HuH-7.5 (cell line): Measurements from ENCODE around the gene MYPN.
"Not testable (repeated sequence)": the region's sequence is repeated elsewhere in the genome, so short reads cannot be mapped to it uniquely, and the experiment has no call there.

Source experiments
- DNase-seq: peaks from one replicate; pipeline ENCODE4 v3.0.0; 2011; ENCODE audit warnings: low spot score

The MYPN gene

DNA sequence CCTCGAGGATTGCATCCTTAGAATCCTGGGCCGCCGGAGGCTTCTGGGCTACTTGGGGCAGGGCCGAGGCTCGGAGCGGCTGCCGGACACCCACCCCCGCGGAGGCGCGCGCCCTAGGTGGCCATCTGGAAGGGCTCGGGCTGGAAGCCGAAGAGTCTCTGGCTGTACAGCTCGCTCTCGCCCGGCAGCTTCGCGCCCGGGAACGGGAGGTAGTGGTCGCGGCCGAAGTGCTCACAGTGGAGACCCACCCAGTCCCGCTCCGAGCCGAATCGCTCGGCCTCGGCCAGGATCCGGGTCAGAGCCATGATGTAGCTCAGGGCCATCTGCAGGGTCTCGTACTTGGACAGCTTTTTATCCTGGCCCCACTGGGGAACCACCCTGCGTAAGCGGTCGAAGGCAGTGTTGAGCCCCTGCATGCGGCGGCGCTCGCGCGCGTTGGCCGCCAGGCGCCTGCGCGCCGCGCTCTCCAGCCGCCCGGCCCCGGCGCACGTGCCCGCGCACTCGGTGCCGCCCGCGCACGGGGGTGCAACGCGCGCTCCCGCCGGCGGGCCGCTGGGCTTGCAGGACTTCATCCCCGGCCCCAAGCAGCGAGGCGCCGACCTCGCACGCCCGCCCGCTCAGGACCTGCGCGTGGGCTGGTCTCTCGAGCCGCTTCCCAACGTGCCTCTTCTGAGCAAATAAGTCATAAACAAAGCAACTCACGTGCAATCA lies 122.0 kb downstream of the MYPN start:
- DNase-seq: peak; percentile 87

DNA sequence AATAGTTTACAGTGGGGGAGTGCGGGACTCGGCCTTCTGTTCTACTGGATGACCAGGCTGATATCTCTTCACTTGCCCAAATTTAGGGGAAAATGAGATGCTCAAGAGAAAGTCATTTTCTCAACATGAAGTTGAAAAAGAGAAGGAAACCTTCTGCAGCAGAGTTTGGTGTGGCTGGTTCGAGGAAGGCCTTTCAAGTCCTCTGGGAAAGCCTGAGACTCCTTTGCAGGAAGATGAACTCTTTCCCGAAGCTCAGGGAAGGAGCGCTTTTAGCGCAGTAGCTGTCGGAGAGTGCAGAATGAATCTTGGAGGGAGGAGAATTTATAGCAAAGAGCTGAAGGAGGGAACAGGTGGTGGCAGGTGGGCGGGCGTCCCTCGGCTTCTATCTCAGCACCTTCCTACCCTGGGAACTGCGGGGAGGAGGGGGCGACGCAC lies 122.5 kb downstream of the MYPN start, which contains the start of gene ATOH7:
TSS of gene ATOH7 (minus strand) at position 297 of the 435 bp plus-strand sequence. CDS start 436 bp downstream, outside the sequence.
- DNase-seq: no peak

DNA sequence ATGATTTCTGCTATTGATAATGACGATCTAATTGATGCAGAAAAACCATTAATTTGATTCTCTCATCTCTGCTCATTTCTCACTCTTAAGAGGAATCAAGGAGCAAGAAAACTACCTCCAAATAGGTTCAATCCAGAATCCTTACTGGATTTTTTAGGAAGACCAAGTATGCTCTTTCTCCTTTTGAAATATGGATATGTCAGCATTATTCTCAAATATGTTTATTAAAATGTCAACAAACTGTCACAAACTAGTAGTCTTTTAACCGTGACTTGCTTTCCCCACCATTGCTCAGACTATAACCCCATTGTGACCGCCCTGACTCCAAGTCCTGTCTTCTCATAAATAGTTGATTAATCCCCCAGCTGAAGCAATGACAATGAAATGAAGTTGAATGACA lies 123.8 kb downstream of the MYPN start:
- no peak for DNase-seq

DNA sequence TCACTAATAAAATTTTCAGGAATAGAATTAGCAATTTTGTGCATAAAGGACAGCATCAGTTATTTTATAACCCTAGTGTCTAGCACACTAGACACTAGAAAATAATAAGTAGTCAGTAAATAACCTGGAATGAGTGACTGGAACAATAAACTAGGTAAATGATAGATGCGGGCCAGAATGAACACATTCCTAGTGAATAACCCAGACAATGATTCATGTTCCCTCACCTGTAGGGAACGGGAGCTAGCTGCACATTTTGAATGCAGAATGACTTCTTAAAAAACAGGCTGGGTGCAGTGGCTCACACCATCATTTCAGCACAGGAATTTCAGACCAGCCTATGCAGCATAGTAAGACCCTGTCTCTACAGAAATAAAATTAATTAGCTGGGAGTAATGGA lies 125.8 kb downstream of the MYPN start:
- DNase-seq: no peak

DNA sequence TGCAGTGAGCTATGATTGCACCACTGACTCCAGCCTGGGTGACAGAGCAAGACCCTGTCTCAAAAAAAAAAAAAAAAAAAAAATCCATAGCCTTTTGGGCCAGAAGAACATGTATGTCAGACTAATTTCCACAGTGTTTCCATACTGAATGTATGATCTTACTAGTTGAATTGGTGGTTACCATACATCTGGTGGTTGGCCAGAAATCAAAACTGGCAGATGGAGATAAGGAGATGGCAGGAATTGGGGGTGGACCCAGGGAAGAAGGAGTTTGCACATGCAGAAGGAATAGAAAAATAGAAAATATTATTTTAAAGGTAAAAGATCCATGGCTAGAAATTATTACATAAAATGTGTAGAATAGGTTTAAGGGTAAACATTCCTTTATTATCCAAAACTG lies 126.3 kb downstream of the MYPN start:
- no peak for DNase-seq

DNA sequence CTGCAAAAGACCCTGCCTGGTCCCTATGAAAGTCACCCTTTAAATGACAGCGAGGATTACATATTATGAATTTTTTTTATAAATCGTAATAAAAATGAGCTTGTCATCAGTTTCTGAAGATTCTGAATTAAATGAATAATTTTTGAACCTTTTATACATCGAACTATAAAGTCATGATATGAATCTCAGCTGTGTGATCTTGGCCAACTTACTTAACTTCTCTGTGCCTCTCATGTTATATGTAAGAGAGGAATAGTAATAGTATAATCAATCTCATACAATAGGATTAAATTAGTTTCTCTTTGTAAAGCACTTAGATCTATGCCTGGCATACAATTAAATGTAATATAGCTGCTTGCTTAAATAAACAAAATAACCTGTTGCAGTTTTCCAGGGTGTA lies 127.9 kb downstream of the MYPN start:
- no peak for DNase-seq

DNA sequence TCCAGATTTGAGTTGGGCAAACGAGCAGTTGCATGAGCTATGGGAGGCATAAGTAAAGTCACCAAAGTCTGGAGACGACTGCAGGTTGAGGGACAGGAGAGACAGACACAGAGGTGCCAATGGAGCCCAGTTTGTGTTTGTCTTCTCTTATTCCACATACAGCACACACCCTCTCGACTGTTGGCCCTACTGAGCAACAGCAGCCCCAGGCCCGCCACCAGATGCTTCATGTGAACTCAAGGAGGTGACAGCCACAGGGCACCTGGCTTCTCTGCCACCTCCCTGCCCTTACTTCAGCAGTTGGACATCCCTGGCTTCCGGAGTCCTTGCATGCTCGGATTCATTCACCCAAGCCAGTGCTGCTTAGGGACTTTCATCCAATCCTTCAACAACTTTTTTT lies 129.1 kb downstream of the MYPN start:
- no peak for DNase-seq

DNA sequence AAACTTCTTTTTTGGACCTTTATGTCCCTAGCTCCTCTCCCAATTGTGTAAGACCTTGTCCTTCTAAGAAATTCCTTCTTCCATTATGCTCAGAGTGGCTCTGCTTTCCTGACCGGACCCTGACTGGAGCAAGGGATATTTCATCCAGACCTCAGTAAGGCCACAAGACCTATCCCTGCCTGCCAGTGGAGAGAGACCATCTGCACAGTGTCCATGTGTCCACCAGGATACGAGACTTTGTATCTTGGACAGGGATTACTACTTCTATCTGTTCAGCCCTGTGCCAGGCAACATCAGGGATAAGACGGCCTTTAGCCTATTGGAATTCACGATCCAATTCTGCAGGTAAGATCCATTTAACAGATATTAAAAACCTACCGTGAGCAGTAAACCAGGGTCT lies 129.8 kb downstream of the MYPN start:
- DNase-seq: no peak

DNA sequence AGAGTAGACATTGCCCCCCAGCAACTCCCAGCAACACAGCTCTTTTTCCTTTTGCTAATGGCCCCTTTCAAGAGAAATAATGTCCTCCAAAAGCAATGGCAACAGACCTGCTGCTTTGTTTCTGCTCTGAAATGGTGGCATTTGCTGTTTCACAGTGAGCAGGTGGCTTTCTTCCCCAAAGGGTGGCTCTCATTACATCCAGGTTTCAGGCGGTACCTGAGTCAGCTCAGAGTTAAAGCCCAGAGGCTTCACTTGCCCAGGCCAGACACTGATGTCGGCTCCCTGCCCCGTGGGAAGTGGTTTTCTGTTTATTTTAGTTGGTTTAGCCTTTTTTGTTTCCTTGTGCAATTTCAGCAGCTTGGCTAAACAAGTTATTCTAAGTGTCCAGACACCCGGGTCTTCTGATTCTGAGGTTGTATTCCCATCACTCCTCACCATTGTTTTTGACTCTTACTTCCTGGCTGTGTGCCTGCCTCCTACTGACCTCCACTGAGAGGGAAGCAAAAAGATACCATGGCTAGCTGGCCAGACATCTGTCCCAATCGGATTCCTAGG lies 130.4 kb downstream of the MYPN start:
- DNase-seq: no peak

DNA sequence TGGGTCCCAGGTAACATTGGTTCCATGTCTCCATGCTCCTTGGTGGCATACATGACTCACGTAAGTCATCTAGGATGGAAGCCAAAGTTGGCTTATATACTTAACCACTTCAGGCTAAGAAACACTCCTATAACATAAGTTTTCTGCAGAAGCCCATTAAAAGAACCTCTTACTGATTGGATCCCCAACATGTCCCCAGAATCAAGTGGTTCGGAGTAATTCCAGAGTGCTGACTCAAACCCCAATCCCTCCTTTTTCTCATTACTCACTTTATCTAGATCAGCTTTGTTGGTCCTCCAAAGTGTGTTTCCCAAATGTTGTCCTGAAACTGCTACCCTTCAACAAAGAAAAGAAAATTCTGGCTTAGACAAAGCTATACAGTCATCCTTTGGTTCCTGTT lies 132.8 kb downstream of the MYPN start:
- DNase-seq: no peak

DNA sequence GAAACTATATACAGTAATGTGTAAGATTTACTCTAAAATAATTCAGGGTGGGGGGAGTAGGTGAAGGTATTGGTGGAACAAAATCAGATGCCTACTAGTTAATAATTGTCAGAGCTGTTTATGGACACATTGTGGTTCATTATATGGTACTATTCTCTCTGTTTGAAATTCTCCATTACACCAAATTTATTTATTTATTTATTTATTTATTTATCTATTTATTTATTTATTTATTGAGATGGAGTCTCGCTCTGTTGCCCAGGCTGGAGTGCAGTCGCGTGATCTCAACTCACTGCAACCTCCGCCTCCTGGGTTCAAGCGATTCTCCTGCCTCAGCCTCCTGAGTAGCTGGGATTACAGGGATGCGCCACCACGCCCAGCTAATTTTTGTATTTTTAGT lies 137.1 kb downstream of the MYPN start:
- DNase-seq: not testable (repeated sequence)

DNA sequence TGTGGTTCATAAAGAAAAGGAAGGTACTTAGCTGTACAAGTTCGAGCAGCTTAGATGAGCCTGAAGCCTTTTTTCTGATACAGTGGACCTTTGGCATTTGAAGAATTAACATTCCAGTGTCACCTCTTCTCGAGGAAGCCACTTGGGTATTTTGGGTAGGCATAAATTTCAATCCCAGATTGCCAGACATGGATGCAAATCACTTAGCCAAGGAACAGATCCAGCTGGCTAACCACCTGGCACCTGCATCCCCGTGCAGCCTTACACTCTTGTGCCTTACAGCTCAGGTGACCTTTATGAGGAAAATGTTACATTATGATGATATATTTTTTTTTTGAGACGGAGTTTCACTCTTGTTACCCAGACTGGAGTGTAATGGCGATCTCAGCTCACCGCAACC lies 138.6 kb downstream of the MYPN start:
- no peak for DNase-seq

DNA sequence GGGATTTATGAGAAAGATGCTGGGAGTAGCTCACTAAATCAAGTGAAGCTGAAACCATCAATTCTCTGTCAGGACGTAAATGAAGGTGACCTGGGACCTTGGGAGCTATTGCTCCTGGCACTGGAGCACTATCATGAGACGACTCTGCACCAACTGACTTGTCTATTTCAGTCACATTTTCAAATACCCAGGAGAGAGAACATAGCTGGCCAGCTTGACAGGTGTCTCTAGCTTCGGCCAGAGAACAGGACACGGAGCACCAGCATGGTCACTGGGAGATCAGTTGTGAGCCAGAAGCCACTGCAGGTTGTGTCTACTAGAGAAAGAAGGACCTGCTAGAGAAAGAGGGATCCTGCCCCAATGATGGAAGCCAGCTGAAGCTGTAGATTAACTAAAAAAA lies 140.0 kb downstream of the MYPN start:
- no peak for DNase-seq

DNA sequence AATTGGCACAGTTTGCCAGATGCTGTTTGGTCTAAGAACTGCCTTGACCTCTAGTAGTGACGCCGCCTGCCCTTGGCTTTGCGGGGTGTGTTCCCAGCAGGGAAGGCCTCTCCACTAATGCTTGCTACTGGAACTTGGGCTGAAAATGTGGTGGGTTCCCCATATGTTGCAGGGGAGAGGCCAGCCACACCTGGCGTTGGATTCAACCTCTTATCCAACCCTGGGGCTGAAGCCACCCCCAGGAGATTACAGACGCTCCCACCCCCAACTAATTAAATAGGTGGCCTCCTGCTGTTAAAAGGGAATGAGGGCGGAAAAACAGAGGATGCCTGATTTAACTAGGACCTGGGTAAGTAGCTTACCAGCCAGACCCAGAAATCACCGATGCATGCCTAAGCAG lies 141.9 kb downstream of the MYPN start:
- DNase-seq: no peak

DNA sequence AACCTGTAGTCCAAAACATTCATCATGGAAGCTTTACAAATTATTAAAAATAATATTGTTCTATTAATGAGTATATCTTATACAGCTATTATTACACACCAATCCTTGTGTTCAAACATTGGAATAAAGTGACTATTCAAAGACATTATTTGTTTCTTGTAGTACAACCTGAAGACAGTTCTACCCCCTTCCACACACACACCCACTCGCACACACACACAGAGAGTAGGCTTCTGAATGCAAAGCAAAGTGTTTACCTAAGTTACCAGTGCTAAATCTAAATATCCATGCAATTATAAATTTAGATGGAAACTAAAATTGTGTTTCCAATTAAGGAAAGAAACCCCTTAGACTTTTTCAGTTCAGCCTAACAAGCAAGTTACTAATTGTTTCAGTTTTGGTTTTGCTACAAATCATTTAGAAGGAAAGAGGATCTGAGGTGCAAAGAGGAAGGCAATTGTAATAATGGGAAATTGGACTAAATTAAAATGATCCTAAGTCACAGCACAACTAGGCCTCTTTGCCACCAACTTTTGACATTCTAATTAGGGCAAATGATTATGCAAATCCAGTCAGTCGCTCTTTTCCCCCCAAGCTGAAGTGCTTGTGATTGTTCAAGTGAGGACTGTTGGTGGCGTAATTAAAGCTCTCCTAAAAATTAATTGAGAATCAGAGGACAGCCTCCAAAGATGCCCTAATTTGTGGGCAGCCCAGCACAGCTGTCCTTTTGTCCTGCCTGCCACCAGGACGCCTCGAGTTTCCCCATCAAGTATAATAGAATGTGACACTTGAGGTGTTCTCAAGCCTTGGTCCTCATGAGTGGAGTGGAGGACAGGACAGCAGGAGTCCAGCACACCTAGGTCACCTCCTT lies 142.6 kb downstream of the MYPN start:
- no peak for DNase-seq

DNA sequence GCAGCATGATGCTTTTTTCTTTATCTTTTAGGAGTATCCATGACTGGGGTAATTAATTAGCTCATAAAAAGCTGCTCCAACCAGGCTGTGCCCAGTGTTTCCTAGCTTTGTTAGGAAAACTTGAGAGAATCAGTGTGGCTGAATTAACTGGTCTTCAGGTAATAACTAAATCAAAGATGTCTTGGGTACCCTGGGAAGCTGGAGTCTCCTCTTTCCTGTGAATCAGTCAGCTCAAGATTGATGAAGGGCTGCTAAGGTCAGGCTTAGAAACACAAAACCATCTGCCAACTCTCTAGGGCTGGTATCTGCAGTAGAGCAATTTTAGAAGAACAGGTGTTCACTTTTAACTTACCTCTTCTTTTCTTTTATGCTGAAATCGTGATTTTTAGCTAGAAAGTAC lies 144.1 kb downstream of the MYPN start:
- DNase-seq: no peak

DNA sequence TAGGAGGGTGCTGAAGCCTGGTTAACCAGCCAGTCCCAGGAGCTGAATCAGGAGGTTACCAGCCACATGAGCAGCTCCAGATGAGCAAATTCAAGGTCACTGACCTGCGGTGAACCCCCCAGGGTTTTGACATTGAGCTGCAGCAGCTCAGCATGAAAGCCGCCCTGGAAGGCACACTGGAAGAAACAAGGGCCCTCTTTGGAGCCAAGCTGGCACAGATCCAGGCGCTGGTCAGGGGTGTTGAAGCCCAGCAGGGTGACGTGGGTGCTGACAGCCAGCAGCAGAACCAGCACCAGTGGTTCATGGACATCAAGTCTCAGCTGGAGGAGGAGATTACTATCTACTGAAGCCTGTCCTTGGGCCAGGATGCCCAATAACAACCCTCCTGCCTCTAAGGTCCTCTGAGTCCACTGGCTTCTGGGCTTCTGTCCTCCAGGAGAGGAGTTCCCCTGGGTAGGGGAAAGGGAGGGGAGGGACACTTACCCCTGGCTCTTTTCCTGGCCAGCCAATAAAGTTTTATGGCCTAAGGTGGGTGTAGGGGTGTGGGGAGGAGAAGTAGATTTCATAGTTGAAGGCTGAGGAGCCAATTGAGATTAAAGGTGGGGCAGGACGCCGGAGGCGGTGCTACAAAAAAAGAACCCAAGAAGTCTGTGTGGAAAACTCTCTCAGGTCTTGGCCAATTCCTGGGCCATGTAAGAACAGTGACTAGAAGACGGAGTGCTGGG lies 152.0 kb downstream of the MYPN start:
- DNase-seq: no peak
